Colonic mucosa (tissue), 4 donors: ENCODE data around the gene SPAG16. TPM values are rescaled to one million over a fixed set of nuclear protein-coding genes. Genes with fewer than 3 reads are reported as not detected.

Experiments
- DNase-seq: peaks from one replicate; pipeline ENCODE4 v3.0.0-alpha.2; 2020
- H3K27ac ChIP-seq: fragments of 200-600 bp; one replicate; pipeline ENCODE4 v1.8.0; 2021
- H3K27me3 ChIP-seq: fragments of 200-600 bp; one replicate; pipeline ENCODE4 v1.8.0; 2021
- H3K36me3 ChIP-seq: fragments of 200-600 bp; one replicate; pipeline ENCODE4 v1.8.0; 2021
- H3K4me1 ChIP-seq: fragments of 200-600 bp; one replicate; pipeline ENCODE4 v1.8.0; 2021; ENCODE audit warnings: mild to moderate bottlenecking
- H3K4me3 ChIP-seq: fragments of 200-600 bp; one replicate; pipeline ENCODE4 v1.8.0; 2021
- H3K9ac ChIP-seq, 2 donors: one replicate each; pipeline ENCODE4 v1.7.0; 2013; ENCODE audit warnings: control low read depth in 2 of 2, low read depth in 2 of 2, low read length in 2 of 2
- H3K9me3 ChIP-seq: fragments of 200-600 bp; one replicate; pipeline ENCODE4 v1.8.0; 2021
- intact Hi-C: fragments of 100-400 bp; cut with DNase I; formaldehyde crosslinking; loops from one replicate; pipeline ENCODE4 v1.14.1; 2022
- total RNA-seq, 2 donors: library from RNA; stranded (reverse); fragmentation: NEBNext Ultra II Directional in 1 of 2; extraction: Animal tissue kit (Norgen Biotek cat#: 25700) in 1 of 2; gene quantifications; one replicate each; pipeline ENCODE4 v1.2.1, GENCODE V29; 2021
- TF ChIP-seq, protein P1 (sequence below): fragments of 200-600 bp; IDR thresholded peaks from one replicate; pipeline ENCODE4 v1.8.0; 2022; ENCODE audit warnings: antibody characterized with exemption, mild to moderate bottlenecking
- donor health status: healthy.
- donor health status: DM: no; HTN: no; CAD: no.
- donor health status: DM: no; HTN: no; CAD: no.

Gene SPAG16
- total RNA-seq, 2 donors from 2014 or later: 18.6 to 25.5 TPM

DNA sequence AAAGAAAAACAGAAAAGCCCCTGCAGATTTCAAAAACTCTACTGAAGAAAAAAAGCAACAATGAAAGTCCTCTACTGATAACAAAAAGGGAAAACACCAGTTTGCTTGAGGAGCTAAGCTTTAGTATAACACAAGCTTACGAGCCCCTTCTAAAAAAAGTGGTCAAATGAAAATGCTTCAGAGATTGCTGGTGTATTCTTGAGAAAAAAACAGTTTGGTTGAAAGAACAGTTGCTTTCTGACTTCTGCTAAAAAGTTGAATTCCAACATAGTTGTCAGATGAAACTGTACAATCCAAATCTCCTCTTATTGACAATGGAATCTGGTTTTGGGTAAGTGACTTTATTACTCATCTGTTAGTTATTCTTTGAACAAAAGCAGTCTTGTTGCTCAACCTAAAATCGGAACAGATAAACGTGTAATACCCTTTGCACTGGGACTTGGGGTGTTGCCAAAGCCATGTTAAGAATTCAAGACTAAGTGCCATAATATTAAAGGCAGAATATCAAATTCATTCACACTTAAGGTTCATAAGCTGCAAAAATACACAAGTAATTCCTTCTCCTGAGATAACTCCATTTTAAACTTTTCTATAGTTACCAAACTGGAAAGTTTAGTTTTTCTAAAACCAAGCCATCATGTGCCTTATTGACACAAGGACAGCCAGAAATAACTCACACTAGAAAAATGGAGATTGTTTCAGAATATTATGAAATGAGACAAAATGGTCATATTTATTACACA is 45.3 kb upstream of the SPAG16 start:
- H3K9me3 ChIP-seq: no peaks in the 10 kb centered on the region
- H3K27ac ChIP-seq: no peak overlapping the region
- DNase-seq: no peak
- intact Hi-C loops: no loop called here
- no peaks in the 10 kb centered on the region for H3K36me3 ChIP-seq
- TF ChIP-seq, protein P1, sequence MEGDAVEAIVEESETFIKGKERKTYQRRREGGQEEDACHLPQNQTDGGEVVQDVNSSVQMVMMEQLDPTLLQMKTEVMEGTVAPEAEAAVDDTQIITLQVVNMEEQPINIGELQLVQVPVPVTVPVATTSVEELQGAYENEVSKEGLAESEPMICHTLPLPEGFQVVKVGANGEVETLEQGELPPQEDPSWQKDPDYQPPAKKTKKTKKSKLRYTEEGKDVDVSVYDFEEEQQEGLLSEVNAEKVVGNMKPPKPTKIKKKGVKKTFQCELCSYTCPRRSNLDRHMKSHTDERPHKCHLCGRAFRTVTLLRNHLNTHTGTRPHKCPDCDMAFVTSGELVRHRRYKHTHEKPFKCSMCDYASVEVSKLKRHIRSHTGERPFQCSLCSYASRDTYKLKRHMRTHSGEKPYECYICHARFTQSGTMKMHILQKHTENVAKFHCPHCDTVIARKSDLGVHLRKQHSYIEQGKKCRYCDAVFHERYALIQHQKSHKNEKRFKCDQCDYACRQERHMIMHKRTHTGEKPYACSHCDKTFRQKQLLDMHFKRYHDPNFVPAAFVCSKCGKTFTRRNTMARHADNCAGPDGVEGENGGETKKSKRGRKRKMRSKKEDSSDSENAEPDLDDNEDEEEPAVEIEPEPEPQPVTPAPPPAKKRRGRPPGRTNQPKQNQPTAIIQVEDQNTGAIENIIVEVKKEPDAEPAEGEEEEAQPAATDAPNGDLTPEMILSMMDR: no peak
- no peaks in the 10 kb centered on the region for H3K27me3 ChIP-seq
- no peak overlapping the region for H3K4me3 ChIP-seq
- no peak overlapping the region for H3K9ac ChIP-seq
- H3K4me1 ChIP-seq: no peaks in the 10 kb centered on the region

GRCh38 chr2:213241817-213242216 is 42.4 kb upstream of the SPAG16 start:
- no peak for DNase-seq
- Histone ChIP-seq H3K4me1 (no peaks in the 10 kb centered on the region), H3K4me3 (no peak overlapping the region), H3K27me3 (no peaks in the 10 kb centered on the region), H3K9me3 (no peaks in the 10 kb centered on the region), H3K27ac (no peak overlapping the region), H3K9ac (no peak overlapping the region), H3K36me3 (no peaks in the 10 kb centered on the region)
- intact Hi-C loops: no loop called here
- TF ChIP-seq, protein P1: no peak

DNA sequence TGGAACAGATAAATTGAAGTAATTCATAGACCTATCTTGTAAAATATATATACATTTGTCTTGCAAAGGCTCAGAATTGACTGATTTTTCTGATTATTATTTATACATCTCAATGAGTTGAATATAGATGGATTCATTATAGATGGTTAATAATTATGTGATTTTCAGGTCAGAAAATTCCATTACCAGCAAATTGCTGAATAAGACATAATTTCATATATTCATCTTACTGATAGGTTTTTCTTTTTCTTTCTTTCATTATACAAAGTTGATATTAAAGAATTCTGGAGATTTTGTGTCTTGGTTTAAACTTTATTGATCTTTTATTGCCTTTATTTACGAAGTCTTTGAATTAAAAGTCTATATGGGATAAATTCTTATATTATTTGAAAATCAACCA is 41.6 kb upstream of the SPAG16 start:
- Histone ChIP-seq H3K4me3 (no peak overlapping the region), H3K27ac (no peak overlapping the region), H3K9me3 (no peaks in the 10 kb centered on the region), H3K36me3 (no peaks in the 10 kb centered on the region), H3K4me1 (no peaks in the 10 kb centered on the region), H3K9ac (no peak overlapping the region), H3K27me3 (no peaks in the 10 kb centered on the region)
- TF ChIP-seq, protein P1: no peak
- DNase-seq: no peak
- intact Hi-C loops: no loop called here

DNA sequence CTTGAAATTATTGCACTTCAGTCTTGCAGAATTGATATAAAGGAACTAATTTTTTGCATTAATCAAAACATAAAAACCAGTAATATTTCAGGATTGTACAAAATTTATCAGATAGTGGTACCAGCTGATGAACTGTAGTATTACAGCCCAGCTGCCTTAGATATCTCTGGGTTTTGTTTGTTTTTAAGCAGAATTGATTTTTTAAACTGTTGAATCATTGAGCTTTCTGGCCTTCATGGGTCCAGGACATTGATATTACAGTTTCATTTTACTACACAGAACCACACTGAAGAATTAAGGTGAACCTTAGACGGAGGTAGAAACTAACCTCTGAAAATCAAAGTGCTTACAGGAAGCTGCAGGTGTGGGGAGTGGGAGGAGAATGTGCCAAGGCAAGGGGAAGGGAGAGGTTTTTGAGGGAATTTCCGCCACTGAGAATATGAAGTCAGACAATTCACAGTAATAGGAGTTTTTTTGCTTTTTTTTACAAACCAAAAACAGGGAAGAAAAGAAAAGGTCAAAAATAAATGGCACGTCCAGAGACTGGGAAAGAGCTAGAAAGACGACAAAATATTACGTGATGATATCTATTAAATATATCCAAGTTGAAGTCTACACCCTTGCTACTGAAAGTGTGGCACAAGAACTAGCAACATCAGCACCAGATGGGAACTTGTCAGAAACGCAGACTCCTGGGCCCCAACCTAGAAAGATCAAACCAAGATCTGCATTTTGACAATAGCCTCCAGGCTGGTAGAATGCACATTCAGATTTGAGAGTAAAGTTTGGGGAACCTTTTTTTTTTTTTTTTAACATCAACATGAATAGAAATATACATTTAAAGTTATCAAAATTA is 40.8 kb upstream of the SPAG16 start:
- H3K4me3 ChIP-seq: no peak overlapping the region
- H3K27me3 ChIP-seq: no peaks in the 10 kb centered on the region
- no peaks in the 10 kb centered on the region for H3K9me3 ChIP-seq
- no peaks in the 10 kb centered on the region for H3K4me1 ChIP-seq
- no peak overlapping the region for H3K27ac ChIP-seq
- no peaks in the 10 kb centered on the region for H3K36me3 ChIP-seq
- no peak overlapping the region for H3K9ac ChIP-seq
- intact Hi-C loops: no loop called here
- no peak for DNase-seq
- TF ChIP-seq, protein P1: no peak

GRCh38 chr2:213246497-213247281 is 37.6 kb upstream of the SPAG16 start:
- no peak overlapping the region for H3K27ac ChIP-seq
- no peak overlapping the region for H3K4me3 ChIP-seq
- H3K9ac ChIP-seq: no peak overlapping the region
- TF ChIP-seq, protein P1: peak; percentile 78
- H3K27me3 ChIP-seq: no peaks in the 10 kb centered on the region
- intact Hi-C loops: no loop called here
- no peaks in the 10 kb centered on the region for H3K36me3 ChIP-seq
- no peaks in the 10 kb centered on the region for H3K4me1 ChIP-seq
- peak; percentile 46 for DNase-seq
- no peaks in the 10 kb centered on the region for H3K9me3 ChIP-seq
